Duodenal mucosa (tissue), 2 donors: ENCODE results near the gene SLC16A11.
"Not testable (repeated sequence)": the region's sequence is repeated elsewhere in the genome, so short reads cannot be mapped to it uniquely, and the experiment has no call there.

Experiments used
- H3K27ac ChIP-seq: one replicate; pipeline ENCODE4 v1.7.0; 2013; ENCODE audit warnings: low read depth, low read length
- H3K27me3 ChIP-seq, 2 donors: one replicate each; pipeline ENCODE4 v1.7.0; 2013; ENCODE audit warnings: low read length in 2 of 2, control low read depth in 1 of 2; ENCODE audit not compliant: insufficient read depth in 2 of 2, control insufficient read depth in 1 of 2
- H3K36me3 ChIP-seq, 2 donors: one replicate each; pipeline ENCODE4 v1.7.0; 2013; ENCODE audit warnings: low read length in 2 of 2, control low read depth in 1 of 2; ENCODE audit not compliant: insufficient read depth in 2 of 2, control insufficient read depth in 1 of 2
- H3K4me1 ChIP-seq, 2 donors: one replicate each; pipeline ENCODE4 v1.7.0; 2013; ENCODE audit warnings: low read length in 2 of 2, control low read depth in 1 of 2; ENCODE audit not compliant: insufficient read depth in 2 of 2, control insufficient read depth in 1 of 2
- H3K4me3 ChIP-seq, 2 donors: one replicate each; pipeline ENCODE4 v1.7.0; 2013; ENCODE audit warnings: low read length in 2 of 2, low read depth in 1 of 2
- H3K9ac ChIP-seq, 2 donors: one replicate each; pipeline ENCODE4 v1.7.0; 2013; ENCODE audit warnings: low read length in 2 of 2, low read depth in 1 of 2
- H3K9me3 ChIP-seq, 2 donors: one replicate each; pipeline ENCODE4 v1.7.0; 2013; ENCODE audit warnings: low read length in 2 of 2, control low read depth in 1 of 2; ENCODE audit not compliant: control insufficient read depth in 1 of 2

SLC16A11 gene

DNA sequence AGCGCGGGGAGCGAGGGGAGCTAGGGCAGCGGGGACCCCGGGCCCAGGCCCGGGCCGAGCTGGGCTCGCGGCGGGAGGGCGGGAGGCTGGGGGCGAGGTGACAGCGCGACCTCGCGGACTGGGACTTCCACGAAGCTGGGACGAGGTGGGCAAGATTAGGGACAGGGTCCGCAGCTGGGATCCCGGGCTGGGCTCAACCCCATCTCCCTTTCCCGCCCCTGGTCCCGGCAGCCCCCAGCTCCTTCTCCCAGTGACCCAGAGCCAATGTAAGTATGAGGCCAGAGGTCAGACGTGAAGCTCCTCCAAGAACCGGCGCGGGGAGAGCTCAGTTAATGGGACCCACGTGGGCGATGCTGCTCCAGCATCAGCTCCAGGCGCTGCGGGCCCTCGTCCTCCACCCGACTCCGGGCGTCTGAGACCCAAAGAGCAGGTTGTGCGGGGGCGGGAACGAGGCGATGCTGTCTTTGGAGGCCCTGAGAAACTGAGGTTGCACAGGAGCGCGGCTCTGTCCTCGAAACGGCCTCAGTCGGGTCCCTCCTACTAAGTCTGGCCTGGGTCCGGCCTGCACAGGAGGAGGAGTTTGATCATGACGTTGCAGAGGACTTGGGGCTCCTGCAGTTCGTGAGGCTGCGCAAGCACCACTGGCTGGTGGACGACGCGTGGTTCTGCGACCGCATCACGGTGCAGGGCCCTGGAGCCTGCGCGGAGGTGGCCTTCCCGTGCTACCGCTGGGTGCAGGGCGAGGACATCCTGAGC lies 47.5 kb downstream of the SLC16A11 start:
- Histone ChIP-seq H3K4me1 (no peaks in the 10 kb centered on the region), H3K9ac (no peak overlapping the region), H3K4me3 (no peak overlapping the region), H3K27ac (no peak overlapping the region), H3K9me3 (no peaks in the 10 kb centered on the region), H3K36me3 (peaks cover 10 to 35% of the 10 kb centered on the region in 2 donors), H3K27me3 (no peaks in the 10 kb centered on the region)

DNA sequence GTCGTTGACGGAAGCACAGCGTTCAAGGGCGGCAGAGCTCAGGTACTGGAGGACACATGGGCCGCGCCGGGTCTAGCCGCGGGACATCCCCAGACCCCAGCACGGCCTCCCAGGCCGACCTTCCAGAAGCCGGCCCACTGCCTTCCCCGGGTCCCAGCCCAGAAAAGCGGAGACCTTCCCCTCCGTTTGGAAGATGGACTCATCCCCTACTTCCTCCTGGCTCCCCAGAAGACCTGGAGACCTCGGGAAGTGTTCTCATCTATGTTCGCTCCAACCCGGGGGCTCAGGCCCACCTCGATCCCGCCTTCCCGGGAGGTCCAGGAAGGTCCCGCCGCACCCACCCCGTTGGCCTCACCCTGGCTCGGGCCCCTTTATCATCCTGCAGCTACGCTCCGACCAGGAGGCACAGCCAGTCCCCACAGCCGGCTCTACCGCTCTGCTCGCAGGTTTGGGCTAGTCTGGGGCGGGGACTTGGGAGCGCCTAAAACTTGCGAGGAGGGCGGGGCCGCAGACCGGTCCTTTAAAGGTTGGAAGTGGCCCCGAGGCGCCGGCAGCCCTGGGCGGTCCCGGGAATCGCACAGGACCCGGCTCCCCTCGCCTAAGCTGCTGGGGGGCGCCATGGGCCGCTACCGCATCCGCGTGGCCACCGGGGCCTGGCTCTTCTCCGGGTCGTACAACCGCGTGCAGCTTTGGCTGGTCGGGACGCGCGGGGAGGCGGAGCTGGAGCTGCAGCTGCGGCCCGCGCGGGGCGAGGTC lies 48.2 kb downstream of the SLC16A11 start, which contains the start of gene ALOX12:
Gene ALOX12, plus strand, starts transcription at position 550 of the 756 bp plus-strand sequence. Its CDS starts 69 bp downstream, at position 619.
- no peaks in the 10 kb centered on the region for H3K4me1 ChIP-seq
- H3K27ac ChIP-seq = no peak within 1 kb of the TSS
- H3K9ac ChIP-seq = no peak within 1 kb of the TSS
- peak within 1 kb of the TSS in 1 of 2 donors; percentile 13 for H3K4me3 ChIP-seq
- no peaks in the 10 kb centered on the region for H3K27me3 ChIP-seq
- no peaks in the 10 kb centered on the region for H3K9me3 ChIP-seq
- peaks cover 7 to 27% of the 10 kb centered on the region in 2 donors for H3K36me3 ChIP-seq

DNA sequence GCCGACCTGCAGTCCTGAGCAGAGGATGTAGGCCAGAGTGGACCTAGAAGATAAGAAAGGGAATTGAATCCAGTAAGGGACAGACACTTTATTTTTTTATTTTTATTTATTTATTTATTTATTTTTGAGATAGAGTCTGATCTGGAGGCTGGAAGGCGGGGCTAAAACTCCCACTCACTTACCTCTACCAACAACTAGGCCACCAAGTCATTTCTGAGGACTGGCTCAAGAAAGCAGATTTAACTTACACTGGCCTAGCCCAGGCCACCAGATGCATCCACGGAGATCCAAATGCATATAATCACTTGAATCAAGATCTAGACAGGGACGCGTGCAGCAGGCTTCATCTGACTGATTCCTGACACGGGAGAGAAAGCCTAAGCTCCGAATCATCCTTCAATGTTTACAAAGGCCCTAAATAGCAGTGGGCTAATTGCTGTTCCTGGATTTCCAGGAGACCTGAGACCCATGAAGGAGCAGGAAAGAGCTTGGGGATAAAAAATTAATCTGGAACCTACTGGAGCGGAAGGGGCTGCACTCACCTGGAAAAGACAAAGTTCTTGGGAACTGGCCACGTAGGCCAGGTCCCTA lies 49.1 kb downstream of the SLC16A11 start:
- H3K4me1 ChIP-seq = no peaks in the 10 kb centered on the region
- H3K27ac ChIP-seq = no peak overlapping the region
- H3K36me3 ChIP-seq = peaks cover 7 to 19% of the 10 kb centered on the region in 2 donors
- H3K9ac ChIP-seq = no peak overlapping the region
- no peak overlapping the region for H3K4me3 ChIP-seq
- H3K27me3 ChIP-seq = no peaks in the 10 kb centered on the region
- no peaks in the 10 kb centered on the region for H3K9me3 ChIP-seq

DNA sequence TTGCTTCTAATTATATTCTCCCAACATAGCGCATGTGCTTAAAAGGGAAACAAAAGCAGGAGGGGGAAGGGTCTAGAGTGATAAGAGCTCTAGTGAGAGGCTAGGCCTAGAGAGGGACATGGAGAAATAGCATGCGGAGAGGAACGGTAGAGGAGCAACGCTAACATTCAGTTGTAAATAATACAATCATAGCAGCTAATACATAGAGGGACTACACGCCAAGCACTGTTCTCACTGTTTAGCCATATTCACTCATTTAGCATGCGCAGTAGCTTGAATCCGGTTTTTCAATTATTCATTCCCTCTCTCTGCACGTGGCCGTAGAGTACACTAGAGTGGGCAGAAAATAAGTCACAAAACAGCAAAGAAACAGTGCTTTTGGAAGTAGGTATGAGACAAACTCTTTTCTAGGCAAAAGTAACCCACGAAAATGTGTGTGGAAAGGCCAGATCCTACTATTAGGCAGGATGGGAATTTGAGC lies 49.7 kb downstream of the SLC16A11 start:
- Histone ChIP-seq H3K36me3 (peaks cover 4 to 13% of the 10 kb centered on the region in 2 donors), H3K9ac (no peak overlapping the region), H3K4me3 (no peak overlapping the region), H3K27me3 (no peaks in the 10 kb centered on the region), H3K4me1 (no peaks in the 10 kb centered on the region), H3K27ac (no peak overlapping the region), H3K9me3 (no peaks in the 10 kb centered on the region)

DNA sequence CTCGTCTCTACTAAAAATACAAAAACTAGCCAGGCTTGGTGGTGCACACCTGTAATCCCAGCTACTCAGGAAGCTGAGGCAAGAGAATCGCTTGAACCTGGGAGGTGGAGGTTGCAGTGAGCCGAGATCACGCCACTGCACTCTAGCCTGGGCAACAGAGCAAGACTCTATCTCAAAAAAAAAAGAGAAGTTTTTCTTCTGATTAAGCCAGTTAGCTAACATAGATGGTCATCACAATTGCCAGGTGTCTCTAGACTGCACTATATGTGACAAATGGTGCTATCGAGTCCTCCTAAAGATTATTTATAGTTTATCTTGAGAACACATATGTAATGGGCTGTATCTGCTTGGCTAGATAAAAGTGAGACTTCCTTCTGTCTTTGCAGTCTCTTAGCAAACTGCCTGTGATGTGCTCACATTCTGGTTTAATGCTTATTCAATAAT lies 50.3 kb downstream of the SLC16A11 start:
- not testable (repeated sequence) for H3K9ac ChIP-seq, H3K27ac ChIP-seq, H3K4me1 ChIP-seq, H3K27me3 ChIP-seq, H3K9me3 ChIP-seq, H3K4me3 ChIP-seq, H3K36me3 ChIP-seq
